Calu3 (cell line): ENCODE data around the gene SLC22A12. TPM values are rescaled to one million over a fixed set of nuclear protein-coding genes. Genes with fewer than 3 reads are reported as not detected.
A peak's percentile ranks its signal among the peaks of the same experiment; 100 is the strongest.

ENCODE experiments used
- BruUV-seq: library from RNA; stranded (reverse); fragments of 400-500 nt; replicated peaks from 2 replicates; lab custom pipeline; 2021; lab: Mats Ljungman, UMichigan
- CTCF ChIA-PET: fragments of 300-600 bp; sonication (Branson Sonifier 250); formaldehyde crosslinking; loops from one replicate; lab custom pipeline; 2022; ENCODE audit warnings: antibody characterized with exemption; lab: Charles Lee
- DNase-seq: peaks from one replicate; pipeline ENCODE4 v3.0.0; 2022
- H3K27ac Mint-ChIP-seq: one replicate; pipeline ENCODE4 v1.8.0; 2022; ENCODE audit warnings: mixed read lengths; ENCODE audit not compliant: unreplicated experiment
- H3K27me3 Mint-ChIP-seq: one replicate; pipeline ENCODE4 v1.8.0; 2022; ENCODE audit warnings: mixed read lengths; ENCODE audit not compliant: unreplicated experiment
- H3K36me3 Mint-ChIP-seq: one replicate; pipeline ENCODE4 v1.8.0; 2022; ENCODE audit warnings: mild to moderate bottlenecking, moderate library complexity, mixed read lengths; ENCODE audit not compliant: insufficient read depth, unreplicated experiment
- H3K4me1 Mint-ChIP-seq: one replicate; pipeline ENCODE4 v1.8.0; 2022; ENCODE audit warnings: mild to moderate bottlenecking, low read depth, mixed read lengths; ENCODE audit not compliant: unreplicated experiment
- H3K4me3 Mint-ChIP-seq: one replicate; pipeline ENCODE4 v1.8.0; 2022; ENCODE audit warnings: mild to moderate bottlenecking, low read depth, moderate library complexity, mixed read lengths; ENCODE audit not compliant: unreplicated experiment
- H3K9me3 Mint-ChIP-seq: one replicate; pipeline ENCODE4 v1.8.0; 2022; ENCODE audit warnings: low read depth, mixed read lengths; ENCODE audit not compliant: unreplicated experiment
- CTCF ChIP-seq: fragments of 200-600 bp; IDR thresholded peaks from one replicate; pipeline ENCODE4 v1.8.0; 2022; ENCODE audit warnings: antibody characterized with exemption; ENCODE audit not compliant: unreplicated experiment
- intact Hi-C: fragments of 100-400 bp; cut with micrococcal nuclease; formaldehyde crosslinking; loops from one replicate; pipeline ENCODE4 v1.10.0; 2022; ENCODE audit not compliant: unreplicated experiment
- total RNA-seq: library from RNA; stranded (reverse); gene quantifications from 2 replicates; pipeline ENCODE4 v1.2.3, GENCODE V29; 2022

SLC22A12 gene
- total RNA-seq, 1 experiment from 2014 or later = not detected

DNA sequence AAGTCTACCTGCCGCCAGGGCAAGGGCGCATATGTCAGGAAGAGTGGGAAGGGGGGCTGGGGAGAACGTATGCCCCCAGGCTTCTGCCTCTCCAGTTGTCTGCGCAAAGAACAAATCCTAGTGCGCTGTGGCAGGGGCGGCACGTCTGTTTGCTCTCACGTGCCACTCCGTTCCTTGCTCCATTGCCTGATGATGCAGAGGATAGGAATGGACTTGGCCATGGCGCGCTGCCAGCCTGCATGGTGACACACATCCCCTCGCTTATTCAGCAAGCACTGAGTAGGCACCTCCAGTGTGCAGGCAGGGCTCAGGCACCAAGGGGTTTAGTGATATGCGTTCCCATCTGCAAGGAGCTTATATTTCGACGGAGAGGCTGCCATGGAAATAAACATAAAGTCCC is 45.4 kb upstream of the SLC22A12 start:
- intact Hi-C loops = no loop called here
- H3K4me3 Mint-ChIP-seq = no peak overlapping the region
- CTCF ChIA-PET = no interaction called here

GRCh38 chr11:64546176-64546575 is 44.8 kb upstream of the SLC22A12 start:
- H3K36me3 Mint-ChIP-seq = no peaks in the 10 kb centered on the region
- H3K27me3 Mint-ChIP-seq = peaks cover 65% of the 10 kb centered on the region
- H3K27ac Mint-ChIP-seq = no peak overlapping the region
- H3K4me3 Mint-ChIP-seq = no peak overlapping the region
- intact Hi-C loops = no loop called here
- peaks cover 11% of the 10 kb centered on the region for H3K4me1 Mint-ChIP-seq
- CTCF ChIA-PET = no interaction called here
- no peak for TF ChIP-seq CTCF
- no peak for DNase-seq
- no TSS peak for BruUV-seq
- H3K9me3 Mint-ChIP-seq = peaks cover 4% of the 10 kb centered on the region

More for the DNA sequence above, 45.4 kb upstream of the SLC22A12 start:
- Mint-ChIP-seq H3K9me3 (peaks cover 4% of the 10 kb centered on the region), H3K36me3 (no peaks in the 10 kb centered on the region), H3K27me3 (peaks cover 64% of the 10 kb centered on the region), H3K4me1 (peaks cover 11% of the 10 kb centered on the region), H3K27ac (no peak overlapping the region)
- peak; percentile 80 for DNase-seq
- no TSS peak for BruUV-seq
- no peak for TF ChIP-seq CTCF

DNA sequence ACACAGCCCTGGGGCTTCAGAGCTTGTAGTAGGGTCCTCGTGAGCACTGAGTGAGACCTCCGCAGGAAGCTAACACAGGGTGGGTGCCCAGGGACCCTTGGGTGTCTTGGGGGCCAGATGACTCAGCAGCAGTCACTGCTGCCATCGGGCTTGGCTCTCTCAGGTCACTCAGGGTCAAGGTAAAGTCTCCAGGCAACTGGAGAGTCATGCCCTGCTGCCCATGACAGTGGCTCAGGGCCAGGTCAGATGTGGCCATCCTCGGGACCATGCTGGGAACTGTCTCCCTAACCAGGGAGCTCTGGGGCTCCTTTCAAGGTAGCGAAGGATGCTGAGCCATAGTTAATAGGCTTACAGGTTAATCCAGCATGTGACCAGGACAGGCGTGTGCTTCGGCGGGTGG is 44.4 kb upstream of the SLC22A12 start:
- CTCF ChIA-PET = no interaction called here
- DNase-seq = no peak
- H3K4me1 Mint-ChIP-seq = peaks cover 11% of the 10 kb centered on the region
- H3K36me3 Mint-ChIP-seq = no peaks in the 10 kb centered on the region
- peaks cover 4% of the 10 kb centered on the region for H3K9me3 Mint-ChIP-seq
- no peak overlapping the region for H3K27ac Mint-ChIP-seq
- no TSS peak for BruUV-seq
- TF ChIP-seq CTCF = no peak
- H3K27me3 Mint-ChIP-seq = peaks cover 65% of the 10 kb centered on the region
- intact Hi-C loops = no loop called here
- H3K4me3 Mint-ChIP-seq = no peak overlapping the region

GRCh38 chr11:64549969-64550368 is 41.1 kb upstream of the SLC22A12 start:
- Mint-ChIP-seq H3K4me1 (peaks cover 10% of the 10 kb centered on the region), H3K27ac (no peak overlapping the region), H3K4me3 (no peak overlapping the region), H3K36me3 (no peaks in the 10 kb centered on the region), H3K9me3 (peaks cover 4% of the 10 kb centered on the region), H3K27me3 (peaks cover 54% of the 10 kb centered on the region)
- intact Hi-C loops = no loop called here
- DNase-seq = no peak
- TF ChIP-seq CTCF = no peak
- CTCF ChIA-PET = interaction anchor here (0.6 kb wide), 1 partner anchor 41 kb away, joined by 3 read pairs; the partner anchor contains the start of gene SLC22A12
- no TSS peak for BruUV-seq
